ENCODE data around the gene PEX14. TPM values are rescaled to one million over a fixed set of nuclear protein-coding genes. Genes with fewer than 3 reads are reported as not detected.

Gene PEX14
- total and polyA plus RNA-seq, 2 experiments from 2014 or later: 17.6 to 19.6 TPM

DNA sequence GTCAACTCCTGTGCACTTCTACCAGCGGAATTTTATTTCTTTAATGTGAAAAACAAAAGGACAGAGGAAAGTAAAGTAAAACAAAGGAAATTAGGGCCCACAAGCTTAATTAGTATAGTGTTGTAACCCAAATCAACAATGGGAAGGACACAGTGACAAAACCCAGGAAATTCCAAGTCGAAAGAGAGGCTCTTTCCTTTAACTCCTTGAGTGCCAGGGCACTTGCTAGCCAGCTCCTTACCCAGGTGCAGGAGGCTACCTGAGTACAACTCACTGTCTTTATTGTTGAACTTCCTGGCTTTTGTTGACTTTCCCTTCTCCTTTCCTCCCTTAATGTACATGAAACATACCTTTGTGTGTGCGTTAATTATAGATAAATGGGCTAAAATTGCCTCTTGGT lies 55.0 kb downstream of the PEX14 start:
- peaks cover 58% of the 10 kb centered on the region for H3K4me1 Mint-ChIP-seq
- H3K27me3 Mint-ChIP-seq (ENCODE audit: insufficient read depth, low read depth, poor library complexity): peaks cover 4% of the 10 kb centered on the region
- peak; percentile 87 for ATAC-seq
- Histone ChIP-seq H3K4me2 (peak overlapping the region; percentile 70), H4K20me1 (replicated peaks; ENCODE audit: insufficient read depth) (no peaks in the 10 kb centered on the region), H3K4me3 (peak overlapping the region; percentile 36), H3K4me1 (ENCODE audit: insufficient read depth) (peaks cover 44% of the 10 kb centered on the region), H2AFZ (no peak overlapping the region), H3K27ac (ENCODE audit: low read depth) (peak overlapping the region; percentile 5; the same call in 1 of the 2 replicates), H3K36me3 (ENCODE audit: insufficient read depth) (no peaks in the 10 kb centered on the region), H3F3A (replicated peaks; ENCODE audit: low read depth) (no peaks in the 10 kb centered on the region), H3K27me3 (ENCODE audit: insufficient read depth) (peaks cover 10% of the 10 kb centered on the region; the same call in 1 of the 2 replicates), H3K9me2 (ENCODE audit: insufficient read depth) (no peaks in the 10 kb centered on the region), H3K79me2 (replicated peaks; ENCODE audit: insufficient read depth) (peaks cover 46% of the 10 kb centered on the region)
- H3K27ac Mint-ChIP-seq: peak overlapping the region; percentile 78
- no peaks in the 10 kb centered on the region for H3K36me3 Mint-ChIP-seq (ENCODE audit: low read depth)
- TF ChIP-seq CTCF (conservative IDR thresholded peaks at IDR 0.05; ENCODE audit: low read depth in 2 of 2) (no peak), NANOG (IDR thresholded peaks at IDR 0.05; ENCODE audit: borderline replicate concordance) (peak; percentile 52; the same call in 1 of the 2 replicates), JUNB (IDR thresholded peaks at IDR 0.05; ENCODE audit: unreplicated experiment) (no peak)
- no peaks in the 10 kb centered on the region for H3K9me3 Mint-ChIP-seq
- peak; percentile 92 for DNase-seq (ENCODE audit: low spot score)
- H3K4me3 Mint-ChIP-seq: peak overlapping the region; percentile 57

DNA sequence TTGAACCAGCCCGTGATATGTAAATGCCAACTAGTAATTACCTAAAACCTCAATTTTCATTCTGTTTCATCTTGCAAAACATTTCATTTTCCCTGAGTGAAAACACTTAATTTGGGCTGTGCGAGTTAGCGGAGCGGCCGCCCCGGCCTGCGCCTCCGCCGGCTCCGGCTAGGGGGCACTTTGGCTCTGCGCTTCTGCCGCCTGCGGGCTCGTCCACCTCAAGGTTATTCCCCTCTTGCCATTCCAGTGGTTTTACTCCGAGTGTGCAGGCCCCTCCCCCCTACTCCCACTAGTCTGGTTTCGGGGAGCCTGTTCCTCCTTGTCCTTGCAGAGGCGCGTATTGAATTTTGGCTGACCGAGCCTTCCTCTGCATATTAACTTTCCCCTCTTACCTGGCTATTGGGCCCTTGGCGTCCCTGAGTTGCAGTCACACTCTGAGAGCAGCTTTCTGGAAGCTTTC lies 55.6 kb downstream of the PEX14 start:
- ATAC-seq: peak; percentile 88
- H3K27ac Mint-ChIP-seq: peak overlapping the region; percentile 66

More for the DNA sequence above, 55.6 kb downstream of the PEX14 start:
- Histone ChIP-seq H3K4me3 (peak overlapping the region; percentile 36), H3F3A (replicated peaks; ENCODE audit: low read depth) (no peaks in the 10 kb centered on the region), H3K79me2 (replicated peaks; ENCODE audit: insufficient read depth) (peaks cover 43% of the 10 kb centered on the region), H3K27me3 (ENCODE audit: insufficient read depth) (peaks cover 10% of the 10 kb centered on the region; the same call in 1 of the 2 replicates), H3K4me1 (ENCODE audit: insufficient read depth) (peaks cover 44% of the 10 kb centered on the region), H3K27ac (ENCODE audit: low read depth) (peak overlapping the region; percentile 76), H2AFZ (no peak overlapping the region), H3K4me2 (peak overlapping the region; percentile 70), H3K36me3 (ENCODE audit: insufficient read depth) (no peaks in the 10 kb centered on the region), H4K20me1 (replicated peaks; ENCODE audit: insufficient read depth) (no peaks in the 10 kb centered on the region), H3K9me2 (ENCODE audit: insufficient read depth) (no peaks in the 10 kb centered on the region)
- Mint-ChIP-seq H3K27me3 (ENCODE audit: insufficient read depth, low read depth, poor library complexity) (peaks cover 4% of the 10 kb centered on the region), H3K36me3 (ENCODE audit: low read depth) (no peaks in the 10 kb centered on the region), H3K9me3 (no peaks in the 10 kb centered on the region), H3K4me1 (peaks cover 58% of the 10 kb centered on the region), H3K4me3 (peak overlapping the region; percentile 57)
- peak; percentile 91 for DNase-seq (ENCODE audit: low spot score)
- no peak for TF ChIP-seq JUNB (IDR thresholded peaks at IDR 0.05; ENCODE audit: unreplicated experiment)
- TF ChIP-seq ETS1 (IDR thresholded peaks at IDR 0.05): no peak
- no peak for TF ChIP-seq EZH2 (IDR thresholded peaks at IDR 0.05; ENCODE audit: low read depth, unreplicated experiment)
- TF ChIP-seq CTCF (conservative IDR thresholded peaks at IDR 0.05; ENCODE audit: low read depth in 2 of 2): peak; percentile 83 to 85
- TF ChIP-seq, protein P1, sequence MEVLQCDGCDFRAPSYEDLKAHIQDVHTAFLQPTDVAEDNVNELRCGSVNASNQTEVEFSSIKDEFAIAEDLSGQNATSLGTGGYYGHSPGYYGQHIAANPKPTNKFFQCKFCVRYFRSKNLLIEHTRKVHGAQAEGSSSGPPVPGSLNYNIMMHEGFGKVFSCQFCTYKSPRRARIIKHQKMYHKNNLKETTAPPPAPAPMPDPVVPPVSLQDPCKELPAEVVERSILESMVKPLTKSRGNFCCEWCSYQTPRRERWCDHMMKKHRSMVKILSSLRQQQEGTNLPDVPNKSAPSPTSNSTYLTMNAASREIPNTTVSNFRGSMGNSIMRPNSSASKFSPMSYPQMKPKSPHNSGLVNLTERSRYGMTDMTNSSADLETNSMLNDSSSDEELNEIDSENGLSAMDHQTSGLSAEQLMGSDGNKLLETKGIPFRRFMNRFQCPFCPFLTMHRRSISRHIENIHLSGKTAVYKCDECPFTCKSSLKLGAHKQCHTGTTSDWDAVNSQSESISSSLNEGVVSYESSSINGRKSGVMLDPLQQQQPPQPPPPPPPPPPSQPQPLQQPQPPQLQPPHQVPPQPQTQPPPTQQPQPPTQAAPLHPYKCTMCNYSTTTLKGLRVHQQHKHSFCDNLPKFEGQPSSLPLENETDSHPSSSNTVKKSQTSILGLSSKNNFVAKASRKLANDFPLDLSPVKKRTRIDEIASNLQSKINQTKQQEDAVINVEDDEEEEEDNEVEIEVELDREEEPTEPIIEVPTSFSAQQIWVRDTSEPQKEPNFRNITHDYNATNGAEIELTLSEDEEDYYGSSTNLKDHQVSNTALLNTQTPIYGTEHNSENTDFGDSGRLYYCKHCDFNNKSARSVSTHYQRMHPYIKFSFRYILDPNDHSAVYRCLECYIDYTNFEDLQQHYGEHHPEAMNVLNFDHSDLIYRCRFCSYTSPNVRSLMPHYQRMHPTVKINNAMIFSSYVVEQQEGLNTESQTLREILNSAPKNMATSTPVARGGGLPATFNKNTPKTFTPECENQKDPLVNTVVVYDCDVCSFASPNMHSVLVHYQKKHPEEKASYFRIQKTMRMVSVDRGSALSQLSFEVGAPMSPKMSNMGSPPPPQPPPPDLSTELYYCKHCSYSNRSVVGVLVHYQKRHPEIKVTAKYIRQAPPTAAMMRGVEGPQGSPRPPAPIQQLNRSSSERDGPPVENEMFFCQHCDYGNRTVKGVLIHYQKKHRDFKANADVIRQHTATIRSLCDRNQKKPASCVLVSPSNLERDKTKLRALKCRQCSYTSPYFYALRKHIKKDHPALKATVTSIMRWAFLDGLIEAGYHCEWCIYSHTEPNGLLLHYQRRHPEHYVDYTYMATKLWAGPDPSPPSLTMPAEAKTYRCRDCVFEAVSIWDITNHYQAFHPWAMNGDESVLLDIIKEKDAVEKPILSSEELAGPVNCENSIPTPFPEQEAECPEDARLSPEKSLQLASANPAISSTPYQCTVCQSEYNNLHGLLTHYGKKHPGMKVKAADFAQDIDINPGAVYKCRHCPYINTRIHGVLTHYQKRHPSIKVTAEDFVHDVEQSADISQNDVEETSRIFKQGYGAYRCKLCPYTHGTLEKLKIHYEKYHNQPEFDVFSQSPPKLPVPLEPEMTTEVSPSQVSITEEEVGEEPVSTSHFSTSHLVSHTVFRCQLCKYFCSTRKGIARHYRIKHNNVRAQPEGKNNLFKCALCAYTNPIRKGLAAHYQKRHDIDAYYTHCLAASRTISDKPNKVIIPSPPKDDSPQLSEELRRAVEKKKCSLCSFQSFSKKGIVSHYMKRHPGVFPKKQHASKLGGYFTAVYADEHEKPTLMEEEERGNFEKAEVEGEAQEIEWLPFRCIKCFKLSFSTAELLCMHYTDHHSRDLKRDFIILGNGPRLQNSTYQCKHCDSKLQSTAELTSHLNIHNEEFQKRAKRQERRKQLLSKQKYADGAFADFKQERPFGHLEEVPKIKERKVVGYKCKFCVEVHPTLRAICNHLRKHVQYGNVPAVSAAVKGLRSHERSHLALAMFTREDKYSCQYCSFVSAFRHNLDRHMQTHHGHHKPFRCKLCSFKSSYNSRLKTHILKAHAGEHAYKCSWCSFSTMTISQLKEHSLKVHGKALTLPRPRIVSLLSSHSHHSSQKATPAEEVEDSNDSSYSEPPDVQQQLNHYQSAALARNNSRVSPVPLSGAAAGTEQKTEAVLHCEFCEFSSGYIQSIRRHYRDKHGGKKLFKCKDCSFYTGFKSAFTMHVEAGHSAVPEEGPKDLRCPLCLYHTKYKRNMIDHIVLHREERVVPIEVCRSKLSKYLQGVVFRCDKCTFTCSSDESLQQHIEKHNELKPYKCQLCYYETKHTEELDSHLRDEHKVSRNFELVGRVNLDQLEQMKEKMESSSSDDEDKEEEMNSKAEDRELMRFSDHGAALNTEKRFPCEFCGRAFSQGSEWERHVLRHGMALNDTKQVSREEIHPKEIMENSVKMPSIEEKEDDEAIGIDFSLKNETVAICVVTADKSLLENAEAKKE (CRISPR knock-in tag; IDR thresholded peaks at IDR 0.05): no peak
- TF ChIP-seq NANOG (IDR thresholded peaks at IDR 0.05; ENCODE audit: borderline replicate concordance): no peak
- no peak for TF ChIP-seq STAT1 (IDR thresholded peaks at IDR 0.05; ENCODE audit: unreplicated experiment)

Measured in GM23338 (cell line).